Prostate gland (tissue), 2 donors: ENCODE data around the gene MARK3.

Experiments
- POLR2A ChIP-seq: fragments of 450-650 bp; IDR thresholded peaks from one replicate; pipeline ENCODE4 v1.6.1; 2016; ENCODE audit warnings: antibody characterized with exemption, mild to moderate bottlenecking
- POLR2AphosphoS5 ChIP-seq: sonication (generic); formaldehyde crosslinking; IDR thresholded peaks from one replicate; pipeline ENCODE4 v1.6.1; 2017; ENCODE audit warnings: antibody characterized with exemption
- TF ChIP-seq, protein P1 (sequence below), 4 experiments: fragments of 200-600 bp in 2 of 4; fragments of 450-650 bp in 2 of 4; sonication (generic) in 2 of 4; IDR thresholded peaks; 1 replicate in 3 of 4; 2 replicates in 1 of 4; pipeline ENCODE4 v1.5.1; 2016 to 2019; ENCODE audit warnings: antibody characterized with exemption in 4 of 4, mild to moderate bottlenecking in 2 of 4, moderate library complexity in 2 of 4

DNA sequence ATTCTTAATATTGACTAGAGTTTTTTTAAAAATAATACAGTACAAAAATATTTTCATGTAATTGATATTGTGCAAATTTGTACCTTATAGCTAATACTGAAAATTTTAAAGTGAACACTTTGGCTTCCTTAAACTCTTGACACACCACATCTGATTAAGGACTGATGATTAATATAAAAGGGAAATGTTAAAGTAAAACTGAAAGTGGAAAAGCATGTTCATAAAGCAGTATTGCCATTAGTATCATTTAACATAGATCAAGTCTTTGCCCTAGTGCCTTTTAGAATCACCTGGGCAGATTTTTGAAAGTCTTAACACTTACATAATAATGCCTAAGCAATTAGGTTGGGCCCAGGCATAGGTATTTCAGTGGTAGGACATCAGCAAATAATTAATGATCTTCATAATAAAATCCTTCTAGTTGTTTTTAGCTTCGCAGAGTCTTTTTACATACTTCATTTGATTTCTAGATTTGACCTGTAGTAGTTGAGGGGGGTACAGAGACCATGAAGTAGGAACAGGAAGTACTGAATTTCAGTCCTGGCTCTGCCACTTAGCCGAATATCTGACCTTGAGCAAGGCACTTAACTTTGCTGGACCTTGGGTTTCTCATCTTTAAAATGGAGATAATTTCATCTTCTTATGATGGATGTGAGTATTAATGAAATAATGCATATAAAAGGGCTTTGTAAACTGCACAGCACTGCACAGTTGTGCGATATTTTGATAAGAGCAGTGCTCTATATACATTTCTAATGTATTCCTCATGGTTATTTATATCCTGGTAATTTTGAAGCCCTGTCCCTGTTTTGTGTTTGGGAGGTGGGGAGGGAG lies 43.7 kb downstream of the MARK3 start:
- no peak for TF ChIP-seq POLR2AphosphoS5
- no peak for TF ChIP-seq POLR2A
- TF ChIP-seq, protein P1, sequence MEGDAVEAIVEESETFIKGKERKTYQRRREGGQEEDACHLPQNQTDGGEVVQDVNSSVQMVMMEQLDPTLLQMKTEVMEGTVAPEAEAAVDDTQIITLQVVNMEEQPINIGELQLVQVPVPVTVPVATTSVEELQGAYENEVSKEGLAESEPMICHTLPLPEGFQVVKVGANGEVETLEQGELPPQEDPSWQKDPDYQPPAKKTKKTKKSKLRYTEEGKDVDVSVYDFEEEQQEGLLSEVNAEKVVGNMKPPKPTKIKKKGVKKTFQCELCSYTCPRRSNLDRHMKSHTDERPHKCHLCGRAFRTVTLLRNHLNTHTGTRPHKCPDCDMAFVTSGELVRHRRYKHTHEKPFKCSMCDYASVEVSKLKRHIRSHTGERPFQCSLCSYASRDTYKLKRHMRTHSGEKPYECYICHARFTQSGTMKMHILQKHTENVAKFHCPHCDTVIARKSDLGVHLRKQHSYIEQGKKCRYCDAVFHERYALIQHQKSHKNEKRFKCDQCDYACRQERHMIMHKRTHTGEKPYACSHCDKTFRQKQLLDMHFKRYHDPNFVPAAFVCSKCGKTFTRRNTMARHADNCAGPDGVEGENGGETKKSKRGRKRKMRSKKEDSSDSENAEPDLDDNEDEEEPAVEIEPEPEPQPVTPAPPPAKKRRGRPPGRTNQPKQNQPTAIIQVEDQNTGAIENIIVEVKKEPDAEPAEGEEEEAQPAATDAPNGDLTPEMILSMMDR (IDR thresholded peaks at IDR 0.05): no peak
